Keratinocyte (primary cell): ENCODE results near the gene DMRTA2. TPM values are rescaled to one million over a fixed set of nuclear protein-coding genes. Genes with fewer than 3 reads are reported as not detected.

Experiments
- DNase-seq: peaks from one replicate; pipeline ENCODE4 v3.0.0-alpha.2; 2011; ENCODE audit warnings: low read depth, missing footprints, low spot score
- FAIRE-seq: peaks from 2 replicates; lab custom pipeline; 2011; peaks lifted over from hg19 to GRCh38; lab: Jason Lieb, UNC
- H2AFZ ChIP-seq: 2 replicates; pipeline ENCODE4 v1.6.0; 2012; ENCODE audit warnings: low read length, control low read depth, inconsistent platforms; ENCODE audit not compliant: control insufficient read depth
- H3K27ac ChIP-seq: 2 replicates; pipeline ENCODE4 v1.5.1; 2011; ENCODE audit warnings: low read length; ENCODE audit not compliant: control insufficient read depth, insufficient read depth
- H3K27me3 ChIP-seq: 3 replicates; pipeline ENCODE4 v1.6.0; 2011; ENCODE audit warnings: low read length; ENCODE audit not compliant: control insufficient read depth, insufficient read depth; ENCODE audit errors: extremely low read depth
- H3K36me3 ChIP-seq, 2 experiments: 2 replicates in 1 of 2; 3 replicates in 1 of 2; pipeline ENCODE4 v1.5.1; 2011; ENCODE audit warnings: low read length in 2 of 2, mild to moderate bottlenecking in 1 of 2; ENCODE audit not compliant: control insufficient read depth in 2 of 2, insufficient read depth in 2 of 2; ENCODE audit errors: extremely low read depth in 1 of 2
- H3K4me1 ChIP-seq: 3 replicates; pipeline ENCODE4 v1.5.1; 2011; ENCODE audit warnings: low read length; ENCODE audit not compliant: control insufficient read depth, insufficient read depth; ENCODE audit errors: extremely low read depth
- H3K4me2 ChIP-seq: 3 replicates; pipeline ENCODE4 v1.6.0; 2011; ENCODE audit warnings: low read depth, low read length; ENCODE audit not compliant: control insufficient read depth, insufficient read depth; ENCODE audit errors: extremely low read depth
- H3K4me3 ChIP-seq, 3 experiments: fragments of 200-600 bp in 1 of 3; sonication (generic) in 1 of 3; 2 replicates in 2 of 3; 3 replicates in 1 of 3; pipeline ENCODE4 v1.5.1; 2011 to 2016; ENCODE audit warnings: low read length in 3 of 3, mild to moderate bottlenecking in 3 of 3, control low read depth in 2 of 3, inconsistent platforms in 1 of 3, low read depth in 1 of 3, mixed read lengths in 1 of 3, mixed run types in 1 of 3, moderate library complexity in 1 of 3; ENCODE audit not compliant: control insufficient read depth in 2 of 3, insufficient read depth in 2 of 3; ENCODE audit errors: extremely low read depth in 1 of 3
- H3K79me2 ChIP-seq: 2 replicates; pipeline ENCODE4 v1.6.0; 2012; ENCODE audit warnings: low read length; ENCODE audit not compliant: control insufficient read depth, insufficient read depth
- H3K9ac ChIP-seq: 3 replicates; pipeline ENCODE4 v1.6.0; 2011; ENCODE audit warnings: low read length; ENCODE audit not compliant: control insufficient read depth, insufficient read depth; ENCODE audit errors: extremely low read depth
- H3K9me1 ChIP-seq: 3 replicates; pipeline ENCODE4 v1.6.0; 2011; ENCODE audit warnings: low read length; ENCODE audit not compliant: control insufficient read depth, insufficient read depth; ENCODE audit errors: extremely low read depth
- H3K9me3 ChIP-seq: 2 replicates; pipeline ENCODE4 v1.5.1; 2012; ENCODE audit warnings: low read depth, low read length; ENCODE audit not compliant: control insufficient read depth
- H4K20me1 ChIP-seq: 3 replicates; pipeline ENCODE4 v1.6.0; 2011; ENCODE audit warnings: low read length; ENCODE audit not compliant: control insufficient read depth, insufficient read depth; ENCODE audit errors: extremely low read depth
- CTCF ChIP-seq, 3 experiments: IDR thresholded peaks in 1 of 3; conservative IDR thresholded peaks in 1 of 3; optimal IDR thresholded peaks in 1 of 3; 2 replicates in 2 of 3; 3 replicates in 1 of 3; pipeline versions ENCODE3 to v1.5.1; 2011; ENCODE audit warnings: low read length in 3 of 3, mild to moderate bottlenecking in 3 of 3, moderate library complexity in 2 of 3, control low read depth in 1 of 3, inconsistent platforms in 1 of 3; ENCODE audit not compliant: insufficient read depth in 2 of 3; ENCODE audit errors: extremely low read depth in 1 of 3
- EZH2 ChIP-seq: IDR thresholded peaks from one replicate; pipeline ENCODE4 v1.6.1; 2012; ENCODE audit warnings: inconsistent platforms, mild to moderate bottlenecking, low read length, moderate library complexity
- dilution Hi-C: fragments of 300-500 bp; cut with MboI; formaldehyde crosslinking; loops from one replicate; pipeline ENCODE4 v1.7.0; 2020; ENCODE audit warnings: low sequenced_read_pairs; ENCODE audit not compliant: extremely low pct_ligation_motif_present
- polyA plus RNA-seq, 5 experiments: library from polyadenylated mRNA; depleted of rRNA in 3 of 5; stranded (reverse) in 3 of 5; stranded (forward) in 1 of 5; unstranded in 1 of 5; fragments of >200 nt; gene quantifications; 1 replicate in 1 of 5; 2 replicates in 3 of 5; 3 replicates in 1 of 5; pipeline versions ENCODE4 v1.2.1 to v1.2.3, GENCODE V29; 2011 to 2012; ENCODE audit warnings: missing spikeins in 2 of 5, low read depth in 1 of 5, low replicate concordance in 1 of 5

Gene DMRTA2
- polyA plus RNA-seq, 1 donor (not counting 4 experiments of a cell fraction or from before 2014, with no cell fraction given), result 0.01 TPM

GRCh38 chr1:50436489-50436888, 13.2 kb upstream of the DMRTA2 start:
- Histone ChIP-seq H4K20me1 (no peaks in the 10 kb centered on the region), H3K9ac (no peak overlapping the region), H3K4me1 (no peaks in the 10 kb centered on the region), H3K27ac (no peak overlapping the region), H3K9me1 (no peaks in the 10 kb centered on the region), H2AFZ (no peak overlapping the region), H3K79me2 (no peaks in the 10 kb centered on the region), H3K9me3 (no peaks in the 10 kb centered on the region), H3K36me3 (no peaks in the 10 kb centered on the region), H3K4me2 (no peak overlapping the region), H3K4me3 (no peak overlapping the region), H3K27me3 (peaks cover 19% of the 10 kb centered on the region)
- no peak for DNase-seq
- FAIRE-seq, result no peak
- TF ChIP-seq CTCF (optimal IDR thresholded peaks at IDR 0.05 in 1 of 3, IDR thresholded peaks at IDR 0.05 in 1 of 3, conservative IDR thresholded peaks at IDR 0.05 in 1 of 3; ENCODE audit: extremely low read depth in 1 of 3, insufficient read depth in 2 of 3, low read length in 3 of 3) (no peak), EZH2 (no peak)
- dilution Hi-C loops, result no loop called here

DNA sequence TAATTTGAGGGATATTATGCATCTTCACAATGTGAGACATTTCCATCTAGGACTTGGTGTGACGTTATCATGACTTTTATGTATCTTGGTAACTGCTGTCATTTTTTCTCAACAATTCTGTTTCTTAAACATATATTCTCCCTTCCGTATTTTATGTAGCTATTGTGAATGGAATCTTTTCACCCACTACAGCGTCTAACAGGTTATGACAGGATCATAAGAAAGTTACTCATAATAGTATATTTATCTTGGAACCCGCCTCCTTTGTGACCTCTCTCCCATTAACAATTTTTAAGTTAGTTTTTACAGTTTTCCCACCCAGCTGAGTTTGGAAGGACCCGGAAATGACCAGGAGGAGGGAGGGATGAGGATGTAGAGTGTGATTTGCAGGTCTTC, 6.8 kb upstream of the DMRTA2 start:
- DNase-seq, result no peak
- no peaks in the 10 kb centered on the region for H3K79me2 ChIP-seq
- H3K9me3 ChIP-seq, result no peaks in the 10 kb centered on the region
- peaks cover 82% of the 10 kb centered on the region for H3K27me3 ChIP-seq
- no peak overlapping the region for H3K27ac ChIP-seq
- no peak overlapping the region for H3K9ac ChIP-seq
- no peaks in the 10 kb centered on the region for H3K36me3 ChIP-seq
- dilution Hi-C loops, result no loop called here
- H3K4me3 ChIP-seq, result peak overlapping the region in 1 of 3 experiments; percentile 4
- H2AFZ ChIP-seq, result no peak overlapping the region
- H4K20me1 ChIP-seq, result peaks cover 7% of the 10 kb centered on the region
- peak overlapping the region; percentile 58 for H3K4me2 ChIP-seq
- no peak for FAIRE-seq
- TF ChIP-seq CTCF (optimal IDR thresholded peaks at IDR 0.05 in 1 of 3, IDR thresholded peaks at IDR 0.05 in 1 of 3, conservative IDR thresholded peaks at IDR 0.05 in 1 of 3; ENCODE audit: extremely low read depth in 1 of 3, insufficient read depth in 2 of 3, low read length in 3 of 3) (no peak), EZH2 (no peak)
- peaks cover 5% of the 10 kb centered on the region for H3K4me1 ChIP-seq
- no peaks in the 10 kb centered on the region for H3K9me1 ChIP-seq
